Activated T-helper 1 cell treated with Interleukin-2 at 50 U/mL for 16 hours (primary cell): ENCODE results near the gene PRTG.
"Not testable (repeated sequence)": the region's sequence is repeated elsewhere in the genome, so short reads cannot be mapped to it uniquely, and the experiment has no call there.

Experiments used
- DNase-seq: peaks from one replicate; pipeline ENCODE4 v3.0.0-alpha.2; 2020; ENCODE audit warnings: low read depth

PRTG gene

DNA sequence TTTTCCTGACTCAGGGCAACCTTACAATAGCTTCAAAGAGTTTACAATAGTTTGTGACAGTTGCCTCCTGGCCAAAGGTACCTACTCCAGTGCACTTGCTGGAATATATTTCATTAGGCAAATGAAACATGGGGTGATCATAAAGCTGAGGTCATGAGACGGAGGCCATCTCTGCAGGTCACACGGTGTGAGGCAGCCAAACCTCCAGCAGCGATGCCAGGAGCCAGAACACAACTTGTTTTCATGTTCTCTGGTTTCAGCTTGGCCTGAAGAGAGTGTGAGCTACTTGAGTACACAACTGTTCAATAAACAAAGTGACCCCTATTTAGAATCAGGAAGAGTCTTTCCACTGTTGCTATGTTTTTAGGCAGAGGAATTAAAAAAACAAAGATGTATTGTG, 112.1 kb downstream of the PRTG start:
- DNase-seq: no peak

DNA sequence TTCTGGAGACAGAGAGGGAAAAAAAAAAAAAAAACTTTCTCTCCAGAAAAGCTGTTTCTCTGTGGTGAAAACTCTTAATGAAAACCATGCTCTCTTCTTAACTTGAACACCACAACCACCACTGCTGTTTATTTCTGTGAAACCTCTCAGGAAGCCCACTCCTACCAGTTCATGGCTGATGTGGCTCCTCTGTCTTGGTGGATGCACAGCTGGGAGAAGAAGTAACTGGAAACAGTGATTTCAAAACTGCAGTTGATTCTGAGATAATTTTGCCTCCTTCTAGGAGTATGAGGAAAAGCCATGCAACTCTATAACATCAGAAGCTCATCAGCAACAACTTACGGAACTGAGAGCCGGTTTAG, 114.6 kb downstream of the PRTG start:
- no peak for DNase-seq

DNA sequence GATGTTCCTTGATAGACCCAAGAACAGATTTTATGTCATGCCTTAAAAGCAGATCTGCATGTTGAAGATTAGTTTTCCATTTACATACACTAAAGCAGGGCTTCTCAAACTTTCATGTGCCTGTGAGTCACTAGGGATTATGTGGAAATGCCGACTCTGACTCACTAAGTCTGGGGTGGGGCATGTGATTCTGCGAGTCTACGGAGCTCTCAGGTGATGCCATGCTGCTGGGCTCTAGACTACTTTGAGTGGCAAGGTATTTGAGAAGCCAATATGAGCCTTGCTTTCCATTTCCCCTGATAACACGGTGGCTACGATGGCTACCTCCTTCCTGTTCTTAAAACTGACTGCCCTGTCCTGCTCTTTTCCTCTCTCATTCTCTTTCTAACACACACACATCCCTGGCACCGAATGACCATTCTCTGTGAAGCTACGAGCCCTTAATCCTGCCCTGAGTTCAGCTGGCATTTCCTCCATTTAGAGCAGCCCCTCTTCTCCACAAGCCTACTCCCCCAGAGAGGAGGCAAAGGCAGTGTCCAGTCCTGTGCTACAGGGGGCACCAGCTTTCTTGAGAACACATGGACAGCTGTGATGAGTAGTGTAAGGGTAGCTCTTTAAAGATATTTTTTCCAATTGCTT, 115.1 kb downstream of the PRTG start:
- DNase-seq: no peak

DNA sequence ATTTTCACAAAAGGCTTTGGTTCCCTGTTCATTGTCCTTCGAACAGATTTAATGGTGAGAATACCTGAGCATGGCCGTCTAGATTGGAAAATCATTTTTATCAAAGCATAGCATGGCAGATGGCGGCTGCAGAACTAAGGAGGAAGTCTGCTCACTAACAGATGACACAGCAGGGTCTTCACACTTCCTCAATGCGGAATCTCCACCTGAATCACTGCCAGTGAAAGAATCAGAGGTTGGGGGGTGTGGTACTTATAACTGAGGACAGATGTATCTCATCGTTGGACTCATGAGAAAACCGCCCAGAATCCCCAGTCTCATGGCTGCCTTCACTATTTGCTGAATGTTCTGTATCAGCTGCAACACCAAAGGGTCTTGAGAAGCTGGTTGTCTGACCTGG, 123.2 kb downstream of the PRTG start:
- DNase-seq: no peak

DNA sequence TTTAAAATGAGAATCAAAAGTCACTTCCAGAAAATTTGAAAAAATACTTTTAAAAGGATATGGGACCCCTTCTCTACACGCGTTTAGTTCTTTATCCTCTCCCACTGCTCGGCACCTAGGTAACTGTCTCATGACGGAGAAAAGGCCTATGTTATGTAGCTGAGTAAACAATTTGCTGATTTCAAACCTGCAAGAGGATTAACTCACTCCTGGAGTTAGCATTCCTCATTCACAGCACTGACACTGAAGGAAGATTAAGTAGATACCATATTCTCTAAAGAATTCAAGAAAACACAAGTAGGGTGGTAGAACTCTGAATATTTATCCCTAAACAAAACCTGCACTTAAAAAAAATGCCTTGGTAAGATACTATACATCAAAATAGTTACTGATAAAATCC, 124.6 kb downstream of the PRTG start:
- DNase-seq: no peak

DNA sequence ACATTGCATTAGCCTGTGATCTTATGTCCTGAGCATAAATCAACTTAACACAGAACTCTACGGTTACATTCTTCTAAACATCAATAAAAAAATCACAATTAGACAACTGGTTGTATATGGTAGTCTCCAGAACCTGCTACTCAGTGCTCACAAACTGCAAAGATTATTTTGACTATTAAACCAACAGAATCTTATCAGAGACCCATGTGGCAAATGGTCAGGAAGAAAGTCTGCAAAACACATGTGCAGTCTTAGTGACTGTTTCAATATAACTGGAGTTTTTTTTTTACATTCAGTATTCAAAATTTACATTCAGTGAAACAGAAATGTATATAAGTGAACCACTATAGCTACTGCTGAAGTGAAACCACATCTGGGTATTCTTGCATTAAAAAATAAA, 127.5 kb downstream of the PRTG start:
- no peak for DNase-seq

DNA sequence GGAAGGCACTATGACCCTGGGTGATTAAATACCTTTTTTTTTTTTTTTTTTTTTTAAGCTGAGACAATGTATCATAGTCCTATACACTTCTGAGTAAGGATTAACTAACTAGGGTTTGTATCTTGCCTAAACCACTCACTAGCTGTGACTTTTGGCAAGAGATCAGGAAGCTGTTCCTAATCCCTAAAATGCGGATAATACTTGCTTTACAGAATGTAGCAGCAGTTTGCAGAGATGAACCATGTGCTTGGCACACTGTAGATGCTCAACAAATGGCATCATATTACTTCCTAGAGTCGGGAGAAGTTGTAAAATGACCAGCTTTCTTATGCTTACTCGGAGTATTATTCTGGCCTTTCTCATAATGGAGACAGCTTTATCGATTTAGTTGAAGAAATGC, 129.2 kb downstream of the PRTG start:
- DNase-seq: no peak

DNA sequence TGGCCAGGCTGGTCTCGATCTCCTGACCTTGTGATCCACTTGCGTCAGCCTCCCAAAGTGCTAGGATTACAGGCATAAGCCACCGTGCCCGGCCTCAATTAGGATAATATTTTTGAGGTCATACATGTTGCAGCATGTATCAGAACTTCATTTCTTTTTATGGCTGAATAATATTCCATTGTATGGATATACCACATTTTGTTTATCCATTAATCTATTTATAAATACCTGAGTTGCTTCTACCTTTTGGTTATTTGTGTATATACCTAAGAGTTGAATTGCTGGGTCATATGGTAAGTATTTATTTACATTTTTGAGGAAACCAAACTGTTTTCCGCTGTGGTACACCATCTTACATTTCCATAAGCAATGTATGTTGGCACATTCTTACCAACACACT, 136.7 kb downstream of the PRTG start:
- DNase-seq: no peak

DNA sequence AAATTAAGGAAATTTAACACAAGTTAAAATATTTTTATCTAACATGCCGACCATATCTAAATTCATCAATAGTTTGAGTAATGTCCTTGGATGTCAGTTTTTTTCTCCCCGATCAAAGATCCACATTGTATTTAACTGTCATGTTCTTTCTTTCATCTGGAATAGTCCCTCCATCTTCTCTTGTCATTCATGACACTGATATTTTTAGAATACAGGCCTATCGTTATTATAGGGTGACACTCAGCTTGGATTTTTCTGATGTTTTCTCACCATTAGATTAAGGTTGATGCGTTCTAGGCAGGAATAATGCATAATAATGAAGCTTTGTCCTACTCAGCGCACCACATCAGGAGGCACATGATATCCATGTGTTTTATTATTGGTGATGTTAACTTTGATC, 141.6 kb downstream of the PRTG start:
- no peak for DNase-seq

DNA sequence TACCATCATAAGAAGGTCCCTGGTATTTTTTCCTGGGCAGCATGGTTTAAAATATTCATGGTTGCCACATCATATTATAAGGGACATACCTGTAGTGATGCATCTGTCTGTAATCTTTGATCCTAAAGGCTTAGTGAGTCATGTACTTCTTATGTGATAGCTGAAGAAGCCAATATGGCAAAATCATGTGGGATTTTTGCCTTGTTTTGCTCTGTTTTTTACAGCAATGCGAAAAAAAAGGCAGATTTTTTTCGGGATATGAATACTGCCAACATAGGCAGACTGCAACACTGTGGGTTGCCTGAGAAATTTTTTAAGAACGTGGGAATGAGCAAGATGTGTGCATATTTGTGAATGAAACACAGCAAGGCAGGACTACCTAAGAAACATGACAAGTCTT, 143.5 kb downstream of the PRTG start:
- DNase-seq: no peak

DNA sequence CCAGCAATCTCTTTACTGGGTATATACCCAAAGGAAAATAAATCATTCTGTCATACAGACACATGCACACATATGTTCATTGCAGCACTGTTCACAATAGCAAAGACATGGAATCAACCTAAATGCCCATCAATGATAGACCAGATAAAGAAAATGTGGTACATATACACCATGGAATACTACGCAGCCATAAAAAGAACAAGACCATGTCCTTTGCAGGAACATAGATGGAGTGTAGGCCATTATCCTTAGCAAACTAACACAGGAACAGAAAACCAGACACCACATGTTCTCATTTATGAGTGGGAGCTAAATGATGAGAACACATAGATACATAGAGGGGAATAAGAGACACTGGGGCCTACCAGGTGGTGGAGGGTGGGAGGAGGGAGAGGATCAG, 149.9 kb downstream of the PRTG start:
- not testable (repeated sequence) for DNase-seq

DNA sequence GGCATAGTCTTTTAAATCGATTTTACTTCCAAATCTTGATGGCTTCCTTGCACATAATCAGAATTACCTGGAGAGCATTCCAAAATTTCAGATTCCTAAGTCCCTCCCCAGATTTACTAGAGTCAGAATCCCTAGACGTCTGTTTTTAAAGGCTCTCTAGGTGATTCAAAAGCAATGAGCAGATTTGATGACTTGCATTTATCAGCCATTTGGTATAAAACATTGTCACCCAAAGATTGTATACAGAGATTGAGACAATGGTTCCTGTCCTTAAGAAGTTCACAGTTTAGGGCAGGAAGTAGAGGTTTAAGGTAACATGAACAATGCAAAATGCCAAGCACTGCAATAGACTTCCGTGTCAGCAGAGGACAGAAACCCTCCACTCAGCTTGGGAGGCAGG, 152.2 kb downstream of the PRTG start:
- DNase-seq: no peak

DNA sequence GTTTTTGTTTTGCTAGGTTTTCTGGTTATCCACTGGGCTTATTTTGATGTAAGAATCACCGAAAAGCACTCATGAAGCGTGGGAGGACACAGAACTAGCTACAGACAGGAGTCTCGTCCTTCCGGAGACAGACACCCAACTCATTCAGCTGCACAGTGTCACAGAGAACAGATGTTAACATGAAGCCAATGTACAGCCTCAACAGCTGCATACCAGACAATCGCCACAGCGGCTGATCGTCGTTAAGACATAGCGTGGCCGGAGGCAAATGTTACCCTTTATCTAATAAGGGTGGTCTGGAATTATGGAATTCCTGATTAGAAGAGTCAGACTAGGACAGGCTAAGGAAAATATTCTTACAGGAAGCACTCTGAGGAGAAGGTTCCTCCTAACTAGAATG, 153.7 kb downstream of the PRTG start:
- no peak for DNase-seq

DNA sequence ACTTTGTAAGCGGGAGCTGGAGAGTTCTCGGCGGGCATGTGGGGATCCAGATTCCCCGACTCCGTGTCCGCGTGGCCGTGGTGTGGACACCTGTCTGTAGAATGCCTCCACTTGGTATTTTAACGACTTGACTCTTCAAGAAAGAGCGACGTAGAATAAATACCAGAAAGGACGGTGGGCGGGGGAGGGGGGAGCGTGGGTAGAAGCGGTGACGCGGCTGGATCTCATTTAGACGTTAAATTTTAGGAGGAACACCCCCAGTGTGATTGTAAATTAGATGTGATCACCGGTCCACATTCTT, 154.2 kb downstream of the PRTG start:
- no peak for DNase-seq

DNA sequence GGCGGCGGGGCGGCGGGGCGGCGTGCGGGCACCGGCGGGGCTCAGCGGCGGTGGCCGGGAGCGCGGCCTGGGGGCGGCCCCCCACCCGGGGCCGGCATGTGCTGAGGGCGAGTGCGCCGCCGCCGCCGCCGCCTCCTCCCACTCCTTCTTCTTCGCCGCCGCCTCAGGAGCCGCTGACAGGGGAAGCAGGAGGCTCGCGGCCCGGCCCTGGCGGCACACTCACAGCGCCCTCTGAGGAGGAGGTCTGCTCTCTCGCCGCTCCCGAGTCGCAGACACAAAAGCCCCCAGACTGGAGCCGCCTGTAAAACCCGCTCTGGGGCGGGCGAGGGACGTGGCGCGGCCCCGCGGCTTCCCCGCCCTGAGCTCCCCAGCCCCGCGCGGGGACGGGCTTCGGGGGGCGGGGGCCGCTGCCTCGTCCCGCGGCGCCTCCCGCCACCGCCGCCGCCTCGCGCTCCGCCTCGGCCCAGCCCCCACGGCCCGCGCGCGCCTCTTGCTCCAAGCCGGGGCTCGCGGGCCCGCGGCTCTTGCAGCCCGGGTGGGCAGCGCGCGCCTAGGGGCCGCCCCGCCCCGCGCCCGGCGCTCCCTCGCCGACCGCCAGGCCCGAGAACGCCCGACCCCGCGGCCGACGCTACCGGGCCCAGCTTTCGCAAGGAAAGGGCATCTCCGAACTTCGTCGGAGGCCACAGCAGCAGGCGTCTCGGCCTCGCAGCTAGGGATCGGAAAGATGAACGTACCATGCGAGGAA, 154.7 kb downstream of the PRTG start, which contains the start of gene PYGO1:
PYGO1 (minus strand) TSS at position 276 of the 745 bp plus-strand sequence. CDS start 462 bp downstream, outside the sequence.
- DNase-seq: no peak

DNA sequence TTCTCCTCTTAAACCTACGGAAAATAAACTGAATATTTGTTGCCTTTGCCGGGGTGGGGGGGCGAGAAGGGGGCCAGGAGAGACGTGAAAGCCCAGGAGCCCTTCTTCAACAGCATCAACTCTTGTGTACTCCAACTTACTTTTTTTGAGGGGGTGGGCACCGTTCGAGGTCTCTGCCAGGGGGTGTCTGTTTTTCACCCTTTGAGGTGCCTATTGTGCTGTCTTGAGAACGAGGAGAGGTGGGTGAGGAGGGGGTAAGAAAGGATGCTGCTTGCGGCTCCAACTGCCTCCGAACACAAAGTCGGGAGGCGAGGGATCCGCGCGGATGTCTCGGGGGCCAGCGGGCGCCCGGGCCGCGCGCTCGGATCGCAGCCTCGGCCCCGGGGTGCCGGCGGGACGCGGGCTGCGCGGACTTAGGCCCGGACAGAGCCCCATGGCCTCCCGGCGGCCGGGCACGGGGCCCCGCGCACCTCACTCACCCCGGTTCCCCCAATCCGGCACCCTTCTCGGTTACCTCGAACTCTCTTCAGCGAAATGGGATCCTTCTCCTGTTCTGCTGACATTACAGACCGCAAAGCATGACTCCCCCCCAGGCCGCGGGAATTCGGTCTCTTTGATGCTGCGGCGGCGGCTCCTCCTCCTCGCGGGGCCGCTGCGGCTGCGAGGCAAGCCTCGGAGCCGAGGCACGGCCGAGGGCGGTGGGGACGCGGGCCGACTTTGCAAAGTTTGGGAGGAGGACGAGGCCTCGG, 155.5 kb downstream of the PRTG start:
- no peak for DNase-seq

DNA sequence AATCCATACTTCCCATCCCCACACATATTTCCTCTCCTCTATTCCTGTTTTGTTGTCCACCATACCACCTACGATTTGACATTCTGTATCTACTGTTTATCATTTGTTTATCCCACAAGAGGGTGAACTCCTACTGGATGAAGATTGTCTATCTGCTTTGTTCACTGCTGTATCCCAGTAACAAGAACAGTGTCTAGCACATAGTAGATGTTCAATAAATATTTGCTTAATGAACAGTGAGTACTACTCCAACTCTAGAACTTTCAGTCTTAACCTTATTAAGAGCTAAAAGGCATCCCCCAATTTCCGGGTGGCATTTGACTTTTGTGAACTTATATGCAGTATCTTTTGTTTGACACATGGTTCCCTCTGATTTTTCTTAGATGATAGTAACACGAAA, 156.1 kb downstream of the PRTG start:
- no peak for DNase-seq

DNA sequence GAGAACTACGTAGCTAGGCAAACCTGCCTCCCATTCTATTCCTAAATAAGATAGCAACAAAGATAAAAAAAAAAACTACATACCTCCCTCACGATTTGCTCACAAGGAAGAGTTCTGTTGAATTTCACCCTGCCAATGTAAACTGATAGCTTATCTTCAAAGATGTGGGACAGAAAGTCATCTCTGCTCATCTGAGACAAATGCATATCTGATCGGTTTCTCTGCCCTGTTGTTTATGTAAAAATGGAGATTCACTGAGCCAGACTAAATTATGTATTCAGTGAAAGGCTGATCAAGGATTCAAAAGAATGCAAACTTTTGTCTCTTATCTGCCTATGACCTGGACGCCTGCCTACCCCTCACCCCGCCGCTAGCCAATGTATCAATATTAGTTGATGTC, 166.0 kb downstream of the PRTG start:
- no peak for DNase-seq

DNA sequence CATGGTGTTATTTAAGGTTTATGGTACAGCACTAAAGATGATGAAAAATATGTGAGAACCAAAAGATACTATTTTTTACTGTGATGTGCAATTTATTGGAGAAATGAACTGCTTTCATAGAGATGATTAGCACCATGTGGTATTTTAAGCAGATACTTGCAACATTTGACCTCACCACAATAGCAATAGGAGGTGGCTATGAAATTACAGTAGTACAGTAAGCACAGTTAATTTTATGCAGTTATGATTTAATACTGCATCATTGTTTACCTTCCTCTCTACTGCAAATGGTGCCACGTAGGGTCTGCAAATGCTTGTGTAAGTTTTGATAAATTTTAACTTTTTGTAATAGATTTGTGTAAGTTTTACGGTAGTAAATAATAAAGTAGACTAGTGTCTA, 168.9 kb downstream of the PRTG start:
- DNase-seq: no peak

DNA sequence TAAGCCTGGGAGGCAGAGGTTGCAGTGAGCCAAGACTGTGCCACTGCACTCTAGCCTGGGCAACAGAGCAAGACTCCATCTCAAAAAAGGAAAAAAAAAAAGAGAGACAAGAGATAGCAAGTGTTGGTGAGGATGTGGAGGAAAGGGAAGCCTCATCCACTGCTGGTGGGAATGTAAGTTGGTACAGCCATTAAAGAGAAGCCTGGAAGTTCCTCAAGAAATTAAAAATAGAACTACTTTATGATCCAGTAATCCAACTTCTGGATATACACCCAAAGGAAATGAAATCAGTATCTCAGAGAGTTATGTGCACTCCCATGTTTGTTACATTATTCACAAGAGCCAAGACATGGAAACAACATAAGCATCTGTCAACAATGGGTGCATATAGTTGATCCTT, 169.7 kb downstream of the PRTG start:
- DNase-seq: no peak

DNA sequence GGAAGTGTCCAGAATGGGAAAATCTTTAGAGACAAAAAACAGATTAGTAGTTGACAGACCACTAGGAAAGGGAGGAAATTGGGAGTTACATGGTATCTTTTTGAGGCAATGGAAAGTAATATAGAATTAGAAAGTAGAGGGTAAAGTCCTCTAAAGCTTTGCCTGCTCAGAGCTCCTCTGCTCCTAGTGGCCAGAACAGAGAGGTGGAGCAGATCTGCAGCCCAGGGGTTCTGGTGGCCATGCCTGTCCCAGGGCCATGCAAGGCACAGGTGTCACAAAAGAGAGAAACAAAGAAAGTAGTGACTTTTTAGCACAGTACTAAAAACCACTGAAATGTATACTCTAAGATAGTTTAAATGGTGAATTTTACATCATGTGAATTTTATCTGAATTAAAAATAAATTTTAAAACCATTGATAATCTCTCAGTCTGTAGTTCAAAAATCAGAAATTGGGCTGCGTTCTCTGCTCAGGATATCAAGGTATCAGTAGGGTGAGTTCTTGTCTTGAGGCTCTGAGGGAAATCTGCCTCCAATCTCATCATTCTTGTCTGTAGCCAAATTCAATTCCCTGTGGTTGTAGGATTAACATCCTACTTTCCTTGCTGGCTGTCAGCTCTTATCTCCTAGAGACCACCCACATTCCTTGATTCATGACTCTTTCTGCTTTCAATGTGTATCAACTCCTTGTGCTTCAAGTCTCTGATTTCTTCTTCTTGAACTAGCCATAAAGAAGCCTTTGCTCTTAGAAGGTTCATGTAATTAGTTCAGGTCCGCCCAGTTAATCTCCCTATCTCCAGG, 178.4 kb downstream of the PRTG start:
- no peak for DNase-seq

DNA sequence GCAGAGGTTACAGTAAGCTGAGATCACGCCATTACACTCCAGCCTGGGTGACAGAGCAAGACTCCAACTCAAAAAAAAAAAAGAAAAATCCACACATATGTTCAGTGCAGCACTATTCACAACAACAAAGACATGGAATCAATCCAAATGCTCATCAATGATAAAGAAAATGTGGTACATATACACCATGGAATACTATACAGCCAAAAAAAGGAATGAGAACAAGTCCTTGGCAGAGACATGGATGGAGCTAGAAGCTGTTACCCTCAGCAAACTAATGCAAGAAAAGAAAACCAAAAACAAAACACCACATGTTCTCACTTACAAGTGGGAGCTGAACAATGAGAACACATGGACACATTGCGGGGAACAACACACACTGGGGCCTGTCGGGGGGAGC, 180.4 kb downstream of the PRTG start:
- no peak for DNase-seq
